ENCODE measurements around the gene HIRA. TPM values are rescaled to one million over a fixed set of nuclear protein-coding genes. Genes with fewer than 3 reads are reported as not detected.
"Not testable (repeated sequence)": the region's sequence is repeated elsewhere in the genome, so short reads cannot be mapped to it uniquely, and the experiment has no call there.

The HIRA gene
- total RNA-seq, 1 experiment from 2014 or later: 15.1 TPM

DNA sequence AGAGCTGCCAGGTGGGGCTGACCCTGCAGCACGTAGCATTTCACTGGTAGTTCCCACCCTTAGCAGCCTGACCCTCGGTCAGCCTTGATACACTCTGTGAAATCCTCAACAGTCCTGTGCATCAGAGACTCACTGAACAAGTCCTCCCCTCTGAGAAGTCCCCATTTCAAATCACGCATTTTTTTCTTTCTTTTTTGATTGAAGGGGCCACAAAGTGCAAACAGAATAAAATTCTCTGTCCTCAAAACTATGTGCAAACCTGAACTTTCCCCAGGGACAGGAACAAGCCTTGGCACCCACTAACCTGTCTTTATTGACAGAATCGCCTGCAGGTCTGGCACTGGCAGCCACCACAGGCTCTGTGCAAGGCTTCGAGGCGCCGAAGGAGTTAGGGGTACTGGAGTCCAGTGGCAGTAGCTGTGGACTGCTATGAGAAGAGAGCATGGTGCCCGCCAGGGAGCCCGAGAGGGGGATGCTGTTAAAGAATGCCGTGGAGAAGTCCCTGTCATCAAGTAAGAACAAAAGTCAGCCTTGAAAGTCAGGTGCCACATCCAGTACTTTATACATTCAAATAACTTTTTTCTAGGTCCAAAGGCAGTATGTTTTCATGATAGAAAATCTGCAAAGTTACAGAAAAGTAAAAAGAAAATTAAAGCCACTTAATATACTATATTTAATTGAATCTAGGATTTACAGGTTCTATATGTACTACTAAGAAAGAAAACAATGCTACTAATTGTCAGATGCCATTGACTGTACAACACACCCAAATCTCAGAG lies 53.8 kb downstream of the HIRA start:
- no peak for DNase-seq (ENCODE audit: low read depth, low spot score)
- in situ Hi-C loops (cut with HindIII; ENCODE audit: low pct_unique_long_range_greater_than_20kb, low sequenced_read_pairs): no loop called here

- in situ Hi-C loops (cut with HindIII; ENCODE audit: low pct_unique_long_range_greater_than_20kb, low sequenced_read_pairs): no loop called here
- no peak for DNase-seq (ENCODE audit: low read depth, low spot score)
Measured at GRCh38 chr22:19376971-19377370, 54.6 kb downstream of the HIRA start.

DNA sequence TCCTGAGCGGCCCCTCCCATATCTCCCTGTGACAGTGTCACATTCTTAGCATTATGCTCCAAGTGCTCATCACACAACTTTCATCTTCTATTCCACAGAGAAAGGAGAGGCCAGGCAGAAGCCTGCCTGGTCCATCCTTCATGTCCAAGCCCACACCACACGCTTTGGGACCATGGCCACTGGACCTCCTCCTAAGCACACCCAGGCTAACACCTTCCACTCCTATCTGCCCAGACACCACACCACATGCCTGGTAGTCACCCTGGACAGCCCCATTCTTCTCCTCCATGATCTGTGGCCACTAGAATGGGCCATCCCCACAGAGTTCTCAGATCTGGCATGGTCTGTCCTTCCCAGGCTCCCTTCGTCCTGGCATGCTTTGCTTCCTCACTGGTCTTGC lies 55.3 kb downstream of the HIRA start:
- in situ Hi-C loops (cut with HindIII; ENCODE audit: low pct_unique_long_range_greater_than_20kb, low sequenced_read_pairs): no loop called here
- no peak for DNase-seq (ENCODE audit: low read depth, low spot score)

GRCh38 chr22:19375435-19375834 lies 56.1 kb downstream of the HIRA start:
- in situ Hi-C loops (cut with HindIII; ENCODE audit: low pct_unique_long_range_greater_than_20kb, low sequenced_read_pairs): no loop called here
- DNase-seq (ENCODE audit: low read depth, low spot score): no peak

GRCh38 chr22:19374410-19374809 lies 57.1 kb downstream of the HIRA start:
- DNase-seq (ENCODE audit: low read depth, low spot score): no peak
- in situ Hi-C loops (cut with HindIII; ENCODE audit: low pct_unique_long_range_greater_than_20kb, low sequenced_read_pairs): no loop called here

DNA sequence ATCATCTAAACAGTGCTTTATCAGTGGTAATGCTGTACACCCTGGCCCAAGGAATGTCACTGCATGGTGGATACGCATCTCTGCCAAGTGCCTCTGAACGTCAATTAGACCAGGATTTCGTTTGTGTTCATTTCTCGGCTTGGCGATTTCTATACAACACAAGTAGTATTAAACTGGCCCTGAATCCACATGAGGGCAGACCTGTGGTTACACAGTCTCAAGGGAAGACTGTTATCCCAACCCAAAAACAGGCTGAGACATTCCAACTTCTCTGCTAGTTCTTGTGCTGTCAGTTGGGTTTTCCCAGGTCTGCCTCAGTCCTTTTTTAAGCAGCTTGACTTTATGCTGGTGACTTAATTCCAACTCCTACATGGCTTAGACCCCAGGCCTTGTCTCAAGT lies 58.1 kb downstream of the HIRA start:
- in situ Hi-C loops (cut with HindIII; ENCODE audit: low pct_unique_long_range_greater_than_20kb, low sequenced_read_pairs): no loop called here
- no peak for DNase-seq (ENCODE audit: low read depth, low spot score)

DNA sequence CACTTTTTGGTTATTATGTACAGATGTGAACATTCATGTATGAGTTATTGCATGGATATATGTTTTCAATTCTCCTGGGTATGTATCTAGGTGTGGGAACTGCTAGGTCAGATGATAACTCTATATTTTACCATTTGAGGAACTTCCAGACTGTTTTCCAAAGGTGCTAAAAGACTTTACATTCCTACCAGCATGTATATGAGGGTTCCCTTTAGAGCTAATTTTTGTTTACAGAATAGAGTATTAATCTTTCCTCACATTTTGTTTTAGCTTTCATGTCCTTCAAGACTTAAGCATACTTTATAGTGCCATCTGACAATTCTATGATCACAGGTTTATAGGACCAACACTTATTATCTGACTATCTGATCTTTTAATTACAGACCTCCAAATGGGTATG lies 59.6 kb downstream of the HIRA start:
- no peak for DNase-seq (ENCODE audit: low read depth, low spot score)
- in situ Hi-C loops (cut with HindIII; ENCODE audit: low pct_unique_long_range_greater_than_20kb, low sequenced_read_pairs): no loop called here

- in situ Hi-C loops (cut with HindIII; ENCODE audit: low pct_unique_long_range_greater_than_20kb, low sequenced_read_pairs): no loop called here
- no peak for DNase-seq (ENCODE audit: low read depth, low spot score)
Measured at GRCh38 chr22:19368876-19369275, 62.7 kb downstream of the HIRA start.

DNA sequence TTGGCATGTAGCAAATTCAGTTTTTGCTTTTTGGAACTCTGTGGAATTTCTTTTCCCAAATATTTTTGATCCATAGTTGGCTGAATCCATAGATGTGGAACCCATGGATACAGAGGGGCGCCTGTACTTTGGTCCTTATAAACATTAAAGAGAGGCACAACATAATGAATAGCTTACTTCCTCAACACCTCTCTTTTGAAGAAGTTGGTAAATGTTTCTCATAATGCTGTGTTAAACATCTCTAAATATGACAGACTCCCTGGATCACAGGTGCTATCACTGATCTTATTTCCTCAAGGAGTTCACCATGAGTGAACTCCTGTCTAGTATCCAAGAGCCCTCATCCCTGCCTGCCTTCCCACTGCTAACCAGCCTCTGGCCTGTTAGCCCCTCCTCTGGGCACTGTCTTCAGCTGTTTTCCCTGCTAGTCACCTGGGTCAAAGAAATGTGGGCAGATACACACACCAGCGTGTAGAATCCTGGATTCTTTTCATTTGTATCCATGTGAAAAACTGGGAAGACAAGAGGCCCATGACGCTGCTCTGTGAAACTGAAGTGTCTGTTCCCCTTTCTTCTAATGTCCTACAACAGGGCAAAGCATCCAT lies 63.7 kb downstream of the HIRA start:
- in situ Hi-C loops (cut with HindIII; ENCODE audit: low pct_unique_long_range_greater_than_20kb, low sequenced_read_pairs): no loop called here
- DNase-seq (ENCODE audit: low read depth, low spot score): no peak

GRCh38 chr22:19363541-19363940 lies 68.0 kb downstream of the HIRA start:
- DNase-seq (ENCODE audit: low read depth, low spot score); in situ Hi-C loops (cut with HindIII; ENCODE audit: low pct_unique_long_range_greater_than_20kb, low sequenced_read_pairs): not testable (repeated sequence)

GRCh38 chr22:19361501-19362103 lies 69.9 kb downstream of the HIRA start:
- DNase-seq (ENCODE audit: low read depth, low spot score): no peak
- in situ Hi-C loops (cut with HindIII; ENCODE audit: low pct_unique_long_range_greater_than_20kb, low sequenced_read_pairs): no loop called here

GRCh38 chr22:19360862-19361261 lies 70.7 kb downstream of the HIRA start:
- in situ Hi-C loops (cut with HindIII; ENCODE audit: low pct_unique_long_range_greater_than_20kb, low sequenced_read_pairs): no loop called here
- no peak for DNase-seq (ENCODE audit: low read depth, low spot score)

GRCh38 chr22:19360300-19360792 lies 71.2 kb downstream of the HIRA start:
- DNase-seq (ENCODE audit: low read depth, low spot score): no peak
- in situ Hi-C loops (cut with HindIII; ENCODE audit: low pct_unique_long_range_greater_than_20kb, low sequenced_read_pairs): no loop called here

GRCh38 chr22:19359554-19360299 lies 71.8 kb downstream of the HIRA start:
- in situ Hi-C loops (cut with HindIII; ENCODE audit: low pct_unique_long_range_greater_than_20kb, low sequenced_read_pairs): no loop called here
- DNase-seq (ENCODE audit: low read depth, low spot score): no peak

DNA sequence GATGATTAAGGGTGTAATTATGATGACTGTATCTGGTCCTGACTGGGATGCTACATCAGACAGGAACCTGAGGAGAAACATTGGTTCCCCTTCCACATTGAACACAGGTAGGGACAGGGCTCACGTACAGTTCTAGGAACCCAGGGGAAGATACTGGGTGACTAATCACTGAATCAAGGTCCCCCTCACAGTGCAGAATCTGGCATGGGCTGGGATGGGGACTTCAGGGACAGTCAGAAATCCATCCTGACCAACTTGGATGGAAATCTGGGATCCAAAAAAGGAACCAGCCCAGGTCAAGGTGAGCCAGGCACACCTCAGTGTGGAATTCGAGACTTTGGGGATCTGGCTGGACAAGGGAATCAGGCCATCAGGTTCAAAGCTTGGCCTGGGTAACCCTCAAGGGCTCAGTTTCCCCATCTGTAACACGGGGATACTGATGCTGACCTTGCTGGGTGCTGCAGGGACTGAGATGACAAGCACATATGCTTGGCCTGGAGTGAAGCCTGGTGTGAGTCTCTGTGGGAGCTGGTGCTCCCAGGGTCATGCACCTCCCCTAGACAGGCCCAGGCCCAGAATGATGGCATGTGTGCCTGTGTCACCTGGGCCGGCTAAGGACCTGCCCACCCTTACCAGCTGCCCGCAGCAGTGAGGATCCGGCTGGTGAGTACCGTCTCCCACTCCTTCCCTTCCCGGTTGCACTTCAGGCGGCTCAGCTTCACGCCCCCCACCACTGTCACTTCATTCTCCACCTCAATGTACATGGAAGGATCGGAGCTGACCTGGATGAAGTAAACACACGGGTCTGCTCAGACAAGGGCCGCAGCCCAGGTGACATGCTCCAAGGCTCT lies 72.6 kb downstream of the HIRA start:
- in situ Hi-C loops (cut with HindIII; ENCODE audit: low pct_unique_long_range_greater_than_20kb, low sequenced_read_pairs): no loop called here
- no peak for DNase-seq (ENCODE audit: low read depth, low spot score)

GRCh38 chr22:19358195-19358594 lies 73.3 kb downstream of the HIRA start:
- in situ Hi-C loops (cut with HindIII; ENCODE audit: low pct_unique_long_range_greater_than_20kb, low sequenced_read_pairs): no loop called here
- no peak for DNase-seq (ENCODE audit: low read depth, low spot score)

- in situ Hi-C loops (cut with HindIII; ENCODE audit: low pct_unique_long_range_greater_than_20kb, low sequenced_read_pairs): no loop called here
- no peak for DNase-seq (ENCODE audit: low read depth, low spot score)
Measured at GRCh38 chr22:19357270-19358105, 74.0 kb downstream of the HIRA start.

All from SK-MEL-5 (cell line).